NCI-H82 treated with DMSO at 0.1 percent for 48 hours (cell line): ENCODE results near the gene CD72.
"Not testable (repeated sequence)": the region's sequence is repeated elsewhere in the genome, so short reads cannot be mapped to it uniquely, and the experiment has no call there.

Experiments
- DNase-seq: peaks from one replicate; lab custom pipeline; 2025; ENCODE audit not compliant: unreplicated experiment; lab: John Stamatoyannopoulos, UW

Gene CD72

GRCh38 chr9:35649431-35650340, 31.5 kb upstream of the CD72 start:
- DNase-seq = no peak

DNA sequence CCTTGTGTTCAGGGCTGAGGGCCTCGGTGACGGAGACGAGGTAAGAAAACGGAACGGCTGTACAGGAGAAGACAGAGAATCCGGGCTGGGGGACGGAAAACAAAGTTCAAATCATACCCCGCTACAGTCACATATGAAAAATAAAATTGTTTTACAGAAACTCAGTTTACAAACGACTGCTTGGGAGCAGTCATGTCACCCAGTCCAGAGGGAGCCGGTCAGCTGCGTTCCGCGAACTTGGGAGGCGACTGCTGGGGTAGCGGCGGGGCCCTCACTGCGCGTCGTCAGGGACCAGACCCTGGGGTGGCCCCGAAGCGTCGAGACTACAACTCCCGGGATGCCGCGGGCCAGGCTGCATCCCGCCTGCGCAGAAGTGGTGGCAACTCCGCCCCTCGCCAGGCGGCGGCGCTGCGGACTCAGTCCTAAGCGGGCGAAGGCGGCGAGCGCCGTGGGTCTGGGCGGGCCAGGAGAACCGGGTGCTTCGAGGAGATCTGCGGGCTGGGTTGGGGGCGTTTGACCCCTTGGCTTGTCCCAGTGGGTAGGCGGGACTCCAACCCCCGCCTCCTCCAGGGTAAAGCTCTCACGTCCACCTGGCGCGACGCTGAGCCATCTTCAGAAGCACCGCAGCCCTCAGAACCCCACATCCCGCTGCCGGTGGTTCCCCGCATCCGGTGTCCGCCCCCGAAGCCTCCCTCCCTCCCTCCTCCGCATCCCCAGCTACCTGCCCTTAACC, 28.5 kb upstream of the CD72 start:
- DNase-seq = peak; percentile 44

- no peak for DNase-seq
Observed at GRCh38 chr9:35646153-35646532, 27.9 kb upstream of the CD72 start.

GRCh38 chr9:35645736-35646135, 27.5 kb upstream of the CD72 start:
- not testable (repeated sequence) for DNase-seq

DNA sequence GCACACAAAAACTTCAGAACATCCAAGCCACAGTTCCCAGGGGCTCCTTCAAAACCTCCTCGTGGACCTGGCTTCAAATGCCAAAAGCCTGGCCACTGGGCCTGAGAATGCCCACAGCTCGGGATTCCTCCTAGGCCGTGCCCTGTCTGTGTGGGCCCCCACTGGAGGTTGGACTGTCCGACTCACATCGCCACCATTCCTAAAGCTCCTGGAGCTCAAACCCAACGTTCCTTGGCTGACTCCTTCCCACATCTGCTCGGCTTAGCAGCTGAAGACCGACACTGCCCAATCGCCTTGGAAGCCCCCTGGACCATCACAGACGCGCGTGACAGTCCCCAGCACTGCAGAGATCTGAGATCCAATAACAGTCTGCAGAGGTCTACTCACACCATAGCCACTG, 24.8 kb upstream of the CD72 start:
- no peak for DNase-seq

- DNase-seq = not testable (repeated sequence)
Observed at GRCh38 chr9:35641478-35641877, 23.3 kb upstream of the CD72 start.

GRCh38 chr9:35640431-35640830, 22.2 kb upstream of the CD72 start:
- DNase-seq = not testable (repeated sequence)

- DNase-seq = no peak
Observed at GRCh38 chr9:35639631-35640030, 21.4 kb upstream of the CD72 start.

- not testable (repeated sequence) for DNase-seq
Observed at GRCh38 chr9:35639225-35639624, 21.0 kb upstream of the CD72 start.

- DNase-seq = not testable (repeated sequence)
Observed at GRCh38 chr9:35638751-35639150, 20.5 kb upstream of the CD72 start.

GRCh38 chr9:35637427-35637955, 19.3 kb upstream of the CD72 start:
- not testable (repeated sequence) for DNase-seq

GRCh38 chr9:35636877-35637246, 18.6 kb upstream of the CD72 start:
- not testable (repeated sequence) for DNase-seq

- DNase-seq = no peak
Observed at GRCh38 chr9:35636135-35636876, 18.1 kb upstream of the CD72 start.

DNA sequence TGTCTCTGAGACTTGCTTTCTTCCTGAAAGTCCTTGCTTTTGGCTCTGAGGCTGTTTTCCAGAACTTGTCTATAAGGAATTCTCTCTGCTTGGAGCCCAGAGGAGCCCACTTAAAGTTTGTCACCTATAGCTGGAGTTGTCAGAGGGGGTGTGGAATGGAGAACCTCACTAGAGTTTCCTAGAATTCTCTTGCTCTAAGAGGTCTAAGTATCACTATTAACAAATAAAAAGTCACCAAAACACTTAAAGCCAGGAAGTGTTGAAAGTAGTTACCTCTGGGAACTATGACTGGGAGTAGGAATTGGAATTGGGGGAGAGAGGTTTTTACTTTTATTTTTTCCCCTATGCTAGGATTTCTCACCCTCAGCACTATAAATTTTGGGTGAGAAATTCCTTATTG, 17.5 kb upstream of the CD72 start:
- DNase-seq = no peak

GRCh38 chr9:35629597-35629996, 11.4 kb upstream of the CD72 start:
- no peak for DNase-seq

- no peak for DNase-seq
Observed at GRCh38 chr9:35628389-35628991, 10.3 kb upstream of the CD72 start.

DNA sequence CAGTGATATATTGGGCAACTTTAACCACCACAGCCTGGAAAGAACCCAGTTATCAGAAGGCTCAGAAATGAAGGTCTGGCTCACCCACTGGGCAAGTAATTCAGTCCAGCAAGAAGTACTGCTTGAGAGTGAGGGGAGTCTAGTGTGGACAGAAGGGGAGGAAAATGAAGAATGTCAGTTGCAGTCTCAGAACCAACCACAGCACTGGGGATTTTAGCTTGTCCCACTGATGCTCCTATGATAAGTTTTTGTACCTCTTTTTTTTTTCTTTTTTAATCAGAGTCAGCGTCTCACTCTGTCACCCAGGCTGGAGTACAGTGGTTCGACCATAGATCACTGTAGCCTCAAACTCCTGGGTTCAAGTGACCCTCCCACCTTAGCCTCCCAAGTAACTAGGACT, 9.4 kb upstream of the CD72 start:
- no peak for DNase-seq

DNA sequence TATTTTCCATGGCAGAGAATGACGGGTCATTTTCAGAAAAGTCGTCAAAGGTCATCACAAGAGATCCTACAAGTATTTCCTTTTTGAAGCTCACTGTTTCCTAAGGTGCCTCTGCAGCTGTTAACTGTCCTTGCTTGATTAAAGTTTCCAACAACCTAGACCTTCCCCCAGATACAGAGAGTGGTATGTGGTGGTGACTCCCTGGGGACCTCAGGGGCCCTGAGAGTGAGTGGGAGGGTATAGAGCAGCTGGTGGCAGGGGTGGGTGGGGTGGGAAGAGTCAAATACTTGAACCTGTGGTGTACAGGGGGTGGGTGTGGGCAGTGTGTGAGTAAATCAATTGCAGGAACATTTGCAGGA, 1.6 kb upstream of the CD72 start:
- DNase-seq = no peak

GRCh38 chr9:35618854-35619799, 914 bp upstream of the CD72 start:
- no peak for DNase-seq

DNA sequence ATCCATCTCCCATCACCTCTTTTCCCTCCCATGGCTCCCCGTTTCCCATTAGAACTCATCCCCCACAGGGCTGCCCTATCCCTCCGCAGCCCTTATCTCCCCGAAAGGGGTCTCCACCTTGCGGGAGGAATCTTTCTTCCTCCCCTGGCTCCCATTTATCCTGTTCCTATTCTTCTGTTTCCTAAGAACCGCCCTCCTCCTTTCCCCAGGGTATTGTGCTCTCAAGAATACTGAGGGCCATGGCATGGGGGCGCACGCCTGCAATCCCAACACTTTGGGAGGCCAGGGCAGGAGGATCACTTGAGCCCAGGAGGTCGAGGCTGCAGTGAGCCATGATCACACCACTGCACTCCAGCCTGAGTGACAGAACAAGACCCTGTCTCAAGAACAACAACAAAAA, 665 bp downstream of the CD72 start:
- no peak for DNase-seq
